T-helper 17 cell (primary cell): ENCODE results near the gene TYROBP. TPM values are rescaled to one million over a fixed set of nuclear protein-coding genes. Genes with fewer than 3 reads are reported as not detected.
"Not testable (repeated sequence)": the region's sequence is repeated elsewhere in the genome, so short reads cannot be mapped to it uniquely, and the experiment has no call there.

Experiments
- ATAC-seq: fragments of 150-1000 bp; cut with Tn5 transposase; 2 replicates; pipeline ENCODE4 v1.10.0; 2021; ENCODE audit warnings: mild to moderate bottlenecking, moderate library complexity
- DNase-seq, 3 donors: peaks; one replicate each; pipeline versions ENCODE4 v3.0.0 to v3.0.0-alpha.2; 2020 to 2021
- H3K9me3 ChIP-seq: one replicate; pipeline ENCODE4 v1.7.0; 2013; ENCODE audit warnings: low read length, mild to moderate bottlenecking; ENCODE audit not compliant: control insufficient read depth, poor library complexity, severe bottlenecking
- H3K27ac Mint-ChIP-seq: one replicate; pipeline ENCODE4 v1.8.0; 2022; ENCODE audit warnings: mild to moderate bottlenecking, moderate library complexity, mixed read lengths
- H3K27me3 Mint-ChIP-seq: one replicate; pipeline ENCODE4 v1.8.0; 2022; ENCODE audit warnings: mixed read lengths
- H3K36me3 Mint-ChIP-seq: one replicate; pipeline ENCODE4 v1.8.0; 2022; ENCODE audit warnings: low read depth, mixed read lengths
- H3K4me1 Mint-ChIP-seq: one replicate; pipeline ENCODE4 v1.8.0; 2022; ENCODE audit warnings: mild to moderate bottlenecking, mixed read lengths
- H3K4me3 Mint-ChIP-seq: one replicate; pipeline ENCODE4 v1.8.0; 2022; ENCODE audit warnings: mild to moderate bottlenecking, moderate library complexity, mixed read lengths
- total RNA-seq, 4 donors: library from RNA in 2 of 4; stranded (reverse) in 2 of 4; gene quantifications; one replicate each; pipeline ENCODE4 v1.2.3 and lab custom pipeline; 2022 to 2026

The TYROBP gene
- total RNA-seq, 2 donors from 2014 or later = 5.9 to 16.7 TPM

GRCh38 chr19:35919306-35919705 lies 11.2 kb upstream of the TYROBP start:
- ATAC-seq (no peak), DNase-seq (no peak)
- no peaks in the 10 kb centered on the region for H3K9me3 ChIP-seq
- Mint-ChIP-seq H3K36me3 (peaks cover 2% of the 10 kb centered on the region), H3K27ac (no peak overlapping the region), H3K4me1 (peaks cover 2% of the 10 kb centered on the region), H3K27me3 (no peaks in the 10 kb centered on the region), H3K4me3 (no peak overlapping the region)

- Mint-ChIP-seq H3K4me3 (no peak overlapping the region), H3K36me3 (peaks cover 2% of the 10 kb centered on the region), H3K27ac (peak overlapping the region; percentile 32), H3K4me1 (peaks cover 2% of the 10 kb centered on the region), H3K27me3 (no peaks in the 10 kb centered on the region)
- DNase-seq (no peak), ATAC-seq (no peak)
- H3K9me3 ChIP-seq = no peaks in the 10 kb centered on the region
Observed at GRCh38 chr19:35915443-35915842, 7.3 kb upstream of the TYROBP start.

- no peaks in the 10 kb centered on the region for H3K27me3 Mint-ChIP-seq
- peaks cover 2% of the 10 kb centered on the region for H3K36me3 Mint-ChIP-seq
- H3K9me3 ChIP-seq = no peaks in the 10 kb centered on the region
- H3K4me3 Mint-ChIP-seq = no peak overlapping the region
- H3K27ac Mint-ChIP-seq = peak overlapping the region; percentile 6
- no peak for DNase-seq
- H3K4me1 Mint-ChIP-seq = peaks cover 8% of the 10 kb centered on the region
- ATAC-seq = no peak
Observed at GRCh38 chr19:35913589-35913988, 5.5 kb upstream of the TYROBP start.

- H3K9me3 ChIP-seq = no peaks in the 10 kb centered on the region
- no peak for ATAC-seq
- no peak for DNase-seq
- H3K4me3 Mint-ChIP-seq = no peak overlapping the region
- H3K36me3 Mint-ChIP-seq = no peaks in the 10 kb centered on the region
- peaks cover 8% of the 10 kb centered on the region for H3K4me1 Mint-ChIP-seq
- no peak overlapping the region for H3K27ac Mint-ChIP-seq
- no peaks in the 10 kb centered on the region for H3K27me3 Mint-ChIP-seq
Observed at GRCh38 chr19:35911790-35912189, 3.7 kb upstream of the TYROBP start.

- no peak overlapping the region for H3K4me3 Mint-ChIP-seq
- no peak overlapping the region for H3K27ac Mint-ChIP-seq
- DNase-seq (no peak), ATAC-seq (no peak)
- no peaks in the 10 kb centered on the region for H3K36me3 Mint-ChIP-seq
- H3K27me3 Mint-ChIP-seq = no peaks in the 10 kb centered on the region
- peaks cover 8% of the 10 kb centered on the region for H3K4me1 Mint-ChIP-seq
- no peaks in the 10 kb centered on the region for H3K9me3 ChIP-seq
Observed at GRCh38 chr19:35911173-35911572, 3.1 kb upstream of the TYROBP start.

GRCh38 chr19:35910355-35910754 lies 2.3 kb upstream of the TYROBP start:
- not testable (repeated sequence) for DNase-seq, H3K4me1 Mint-ChIP-seq, H3K4me3 Mint-ChIP-seq, H3K27me3 Mint-ChIP-seq, ATAC-seq, H3K36me3 Mint-ChIP-seq, H3K9me3 ChIP-seq, H3K27ac Mint-ChIP-seq

- H3K36me3 Mint-ChIP-seq = no peaks in the 10 kb centered on the region
- H3K9me3 ChIP-seq = no peaks in the 10 kb centered on the region
- no peaks in the 10 kb centered on the region for H3K27me3 Mint-ChIP-seq
- ATAC-seq (no peak), DNase-seq (no peak)
- H3K27ac Mint-ChIP-seq = no peak overlapping the region
- H3K4me3 Mint-ChIP-seq = no peak overlapping the region
- H3K4me1 Mint-ChIP-seq = peaks cover 8% of the 10 kb centered on the region
Observed at GRCh38 chr19:35909684-35910035, 1.6 kb upstream of the TYROBP start.

GRCh38 chr19:35908973-35909683 lies 1.0 kb upstream of the TYROBP start:
- Mint-ChIP-seq H3K27ac (no peak overlapping the region), H3K36me3 (no peaks in the 10 kb centered on the region), H3K27me3 (no peaks in the 10 kb centered on the region), H3K4me3 (peak overlapping the region; percentile 19), H3K4me1 (peaks cover 13% of the 10 kb centered on the region)
- no peaks in the 10 kb centered on the region for H3K9me3 ChIP-seq
- no peak for DNase-seq
- ATAC-seq = peak; percentile 80

GRCh38 chr19:35907377-35907745 lies 734 bp downstream of the TYROBP start:
- no peak overlapping the region for H3K27ac Mint-ChIP-seq
- H3K36me3 Mint-ChIP-seq = peaks cover 3% of the 10 kb centered on the region
- DNase-seq (no peak), ATAC-seq (no peak)
- H3K4me3 Mint-ChIP-seq = no peak overlapping the region
- H3K4me1 Mint-ChIP-seq = peaks cover 28% of the 10 kb centered on the region
- H3K9me3 ChIP-seq = no peaks in the 10 kb centered on the region
- no peaks in the 10 kb centered on the region for H3K27me3 Mint-ChIP-seq

- DNase-seq = no peak
- H3K27ac Mint-ChIP-seq = peak overlapping the region; percentile 100
- no peak overlapping the region for H3K4me3 Mint-ChIP-seq
Observed at GRCh38 chr19:35905178-35905727, 2.8 kb downstream of the TYROBP start.

GRCh38 chr19:35904311-35905068 lies 3.6 kb downstream of the TYROBP start:
- H3K27ac Mint-ChIP-seq = peak overlapping the region; percentile 100

More at GRCh38 chr19:35905178-35905727, 2.8 kb downstream of the TYROBP start:
- H3K27me3 Mint-ChIP-seq = no peaks in the 10 kb centered on the region
- H3K36me3 Mint-ChIP-seq = peaks cover 3% of the 10 kb centered on the region
- no peak for ATAC-seq
- H3K9me3 ChIP-seq = no peaks in the 10 kb centered on the region
- peaks cover 40% of the 10 kb centered on the region for H3K4me1 Mint-ChIP-seq

GRCh38 chr19:35903550-35904179 lies 4.4 kb downstream of the TYROBP start:
- H3K4me1 Mint-ChIP-seq = peaks cover 38% of the 10 kb centered on the region
- no peaks in the 10 kb centered on the region for H3K27me3 Mint-ChIP-seq
- H3K9me3 ChIP-seq = no peaks in the 10 kb centered on the region
- peak overlapping the region; percentile 100 for H3K27ac Mint-ChIP-seq
- peak overlapping the region; percentile 98 for H3K4me3 Mint-ChIP-seq
- DNase-seq (peak; percentile 80 to 85 (median 81)), ATAC-seq (peak; percentile 65)
- H3K36me3 Mint-ChIP-seq = peaks cover 3% of the 10 kb centered on the region

More at GRCh38 chr19:35904311-35905068, 3.6 kb downstream of the TYROBP start:
- H3K4me3 Mint-ChIP-seq = peak overlapping the region; percentile 5
- DNase-seq (no peak), ATAC-seq (no peak)
- H3K27me3 Mint-ChIP-seq = no peaks in the 10 kb centered on the region
- H3K36me3 Mint-ChIP-seq = peaks cover 3% of the 10 kb centered on the region
- H3K4me1 Mint-ChIP-seq = peaks cover 42% of the 10 kb centered on the region
- no peaks in the 10 kb centered on the region for H3K9me3 ChIP-seq

- ATAC-seq (no peak), DNase-seq (no peak)
- Mint-ChIP-seq H3K4me1 (peaks cover 41% of the 10 kb centered on the region), H3K36me3 (peaks cover 3% of the 10 kb centered on the region), H3K27me3 (no peaks in the 10 kb centered on the region), H3K4me3 (peak overlapping the region; percentile 98), H3K27ac (peak overlapping the region; percentile 100)
- H3K9me3 ChIP-seq = no peaks in the 10 kb centered on the region
Observed at GRCh38 chr19:35902870-35903475, 5.1 kb downstream of the TYROBP start.
